ENCODE results near the gene EMSY. TPM values are rescaled to one million over a fixed set of nuclear protein-coding genes. Genes with fewer than 3 reads are reported as not detected.
"Not testable (repeated sequence)": the region's sequence is repeated elsewhere in the genome, so short reads cannot be mapped to it uniquely, and the experiment has no call there.

The EMSY gene
- total RNA-seq, 5 donors from 2014 or later (not counting 1 experiment from before 2014, with no cell fraction given): 33.4 to 39.0 (median 38.0) TPM

GRCh38 chr11:76592025-76592914 is 147.5 kb downstream of the EMSY start:
- ATAC-seq (replicated peaks in 1 of 4) (peak in 3 of 4 experiments; percentile 25 to 39 (median 37)), DNase-seq (no peak)
- POLR2A ChIA-PET: no interaction called here
- no peaks in the 10 kb centered on the region for H3K36me3 Mint-ChIP-seq
- Histone ChIP-seq H3K4me1 (ENCODE audit: control insufficient read depth in 1 of 2, extremely low read depth in 1 of 2, insufficient read depth in 2 of 2, low read length in 2 of 2) (peaks cover 0 to 25% of the 10 kb centered on the region in 2 experiments), H3K9me3 (no peaks in the 10 kb centered on the region), H3K27me3 (replicated peaks in 1 of 2; ENCODE audit: control insufficient read depth in 2 of 2, extremely low read depth in 1 of 2, insufficient read depth in 2 of 2, low read length in 1 of 2) (peaks cover 0 to 18% of the 10 kb centered on the region in 2 experiments), H3K36me3 (ENCODE audit: control insufficient read depth in 2 of 2, extremely low read depth in 1 of 2, insufficient read depth in 1 of 2, low read length in 1 of 2) (no peaks in the 10 kb centered on the region), H3K4me3 (ENCODE audit: control insufficient read depth in 1 of 2, extremely low read depth in 1 of 2, low read length in 1 of 2) (no peak overlapping the region), H3K27ac (ENCODE audit: low read length) (no peak overlapping the region)
- peak overlapping the region in 1 of 2 donors; percentile 52 for H3K27ac Mint-ChIP-seq
- H3K9me3 Mint-ChIP-seq: no peaks in the 10 kb centered on the region
- H3K4me3 Mint-ChIP-seq: no peak overlapping the region
- CTCF ChIA-PET: no interaction called here
- peaks cover 9 to 37% (median 22%) of the 10 kb centered on the region in 3 donors for H3K4me1 Mint-ChIP-seq
- H3K27me3 Mint-ChIP-seq: peaks cover 3 to 4% of the 10 kb centered on the region in 2 donors
- WGBS (ENCODE audit: insufficient coverage): 57% methylated on average over 12 of the region's 17 CpGs

- Mint-ChIP-seq H3K9me3 (no peaks in the 10 kb centered on the region), H3K27ac (no peak overlapping the region), H3K27me3 (peaks cover 3 to 4% of the 10 kb centered on the region in 2 donors), H3K36me3 (no peaks in the 10 kb centered on the region), H3K4me1 (peaks cover 9 to 35% (median 20%) of the 10 kb centered on the region in 3 donors), H3K4me3 (no peak overlapping the region)
- Histone ChIP-seq H3K27ac (ENCODE audit: low read length) (no peak overlapping the region), H3K36me3 (ENCODE audit: control insufficient read depth in 2 of 2, extremely low read depth in 1 of 2, insufficient read depth in 1 of 2, low read length in 1 of 2) (no peaks in the 10 kb centered on the region), H3K9me3 (no peaks in the 10 kb centered on the region), H3K4me1 (ENCODE audit: control insufficient read depth in 1 of 2, extremely low read depth in 1 of 2, insufficient read depth in 2 of 2, low read length in 2 of 2) (peaks cover 0 to 25% of the 10 kb centered on the region in 2 experiments), H3K27me3 (replicated peaks in 1 of 2; ENCODE audit: control insufficient read depth in 2 of 2, extremely low read depth in 1 of 2, insufficient read depth in 2 of 2, low read length in 1 of 2) (peaks cover 0 to 18% of the 10 kb centered on the region in 2 experiments), H3K4me3 (ENCODE audit: control insufficient read depth in 1 of 2, extremely low read depth in 1 of 2, low read length in 1 of 2) (no peak overlapping the region)
- ChIA-PET CTCF (no interaction called here), POLR2A (no interaction called here)
- DNase-seq: no peak
- WGBS (ENCODE audit: insufficient coverage): 60% methylated on average over 1 of the region's 3 CpGs
- ATAC-seq (replicated peaks in 1 of 4): no peak
Observed at GRCh38 chr11:76592961-76593360, 148.1 kb downstream of the EMSY start.

GRCh38 chr11:76595091-76595490 is 150.3 kb downstream of the EMSY start:
- no CpG with 5 or more reads among the region's 4 CpGs for WGBS (ENCODE audit: insufficient coverage)
- H3K27ac Mint-ChIP-seq; H3K27ac ChIP-seq (ENCODE audit: low read length); H3K4me3 ChIP-seq (ENCODE audit: control insufficient read depth in 1 of 2, extremely low read depth in 1 of 2, low read length in 1 of 2); H3K36me3 Mint-ChIP-seq; H3K27me3 Mint-ChIP-seq; POLR2A ChIA-PET; DNase-seq; H3K9me3 ChIP-seq; ATAC-seq (replicated peaks in 1 of 4); H3K9me3 Mint-ChIP-seq; CTCF ChIA-PET; H3K4me3 Mint-ChIP-seq; H3K36me3 ChIP-seq (ENCODE audit: control insufficient read depth in 2 of 2, extremely low read depth in 1 of 2, insufficient read depth in 1 of 2, low read length in 1 of 2): not testable (repeated sequence)
- peaks cover 0 to 19% (median 10%) of the 10 kb centered on the region in 3 donors for H3K4me1 Mint-ChIP-seq
- H3K4me1 ChIP-seq (ENCODE audit: control insufficient read depth in 1 of 2, extremely low read depth in 1 of 2, insufficient read depth in 2 of 2, low read length in 2 of 2): peaks cover 0 to 11% of the 10 kb centered on the region in 2 experiments
- peaks cover 0 to 10% of the 10 kb centered on the region in 2 experiments for H3K27me3 ChIP-seq (replicated peaks in 1 of 2; ENCODE audit: control insufficient read depth in 2 of 2, extremely low read depth in 1 of 2, insufficient read depth in 2 of 2, low read length in 1 of 2)

- no peak for ATAC-seq (replicated peaks in 1 of 4)
- Histone ChIP-seq H3K4me3 (ENCODE audit: control insufficient read depth in 1 of 2, extremely low read depth in 1 of 2, low read length in 1 of 2) (no peak overlapping the region), H3K36me3 (ENCODE audit: control insufficient read depth in 2 of 2, extremely low read depth in 1 of 2, insufficient read depth in 1 of 2, low read length in 1 of 2) (no peaks in the 10 kb centered on the region), H3K4me1 (ENCODE audit: control insufficient read depth in 1 of 2, extremely low read depth in 1 of 2, insufficient read depth in 2 of 2, low read length in 2 of 2) (peaks cover 0 to 9% of the 10 kb centered on the region in 2 experiments), H3K27me3 (replicated peaks in 1 of 2; ENCODE audit: control insufficient read depth in 2 of 2, extremely low read depth in 1 of 2, insufficient read depth in 2 of 2, low read length in 1 of 2) (peaks cover 0 to 9% of the 10 kb centered on the region in 2 experiments), H3K27ac (ENCODE audit: low read length) (no peak overlapping the region), H3K9me3 (no peaks in the 10 kb centered on the region)
- no peaks in the 10 kb centered on the region for H3K9me3 Mint-ChIP-seq
- H3K27ac Mint-ChIP-seq: no peak overlapping the region
- DNase-seq: no peak
- H3K4me1 Mint-ChIP-seq: peaks cover 0 to 18% (median 8%) of the 10 kb centered on the region in 3 donors
- no peak overlapping the region for H3K4me3 Mint-ChIP-seq
- no peaks in the 10 kb centered on the region for H3K36me3 Mint-ChIP-seq
- 82% methylated on average over 11 of the region's 11 CpGs for WGBS (ENCODE audit: insufficient coverage)
- H3K27me3 Mint-ChIP-seq: peaks cover 0 to 4% of the 10 kb centered on the region in 2 donors
- ChIA-PET POLR2A (no interaction called here), CTCF (no interaction called here)
Observed at GRCh38 chr11:76596652-76597051, 151.8 kb downstream of the EMSY start.

GRCh38 chr11:76597533-76598425 is 153.0 kb downstream of the EMSY start:
- ATAC-seq (replicated peaks in 1 of 4) (peak in 1 of 4 experiments; percentile 36), DNase-seq (no peak)
- H3K36me3 ChIP-seq (ENCODE audit: control insufficient read depth in 2 of 2, extremely low read depth in 1 of 2, insufficient read depth in 1 of 2, low read length in 1 of 2): no peaks in the 10 kb centered on the region
- POLR2A ChIA-PET: no interaction called here
- no peaks in the 10 kb centered on the region for H3K9me3 Mint-ChIP-seq
- H3K27ac Mint-ChIP-seq: no peak overlapping the region
- H3K9me3 ChIP-seq: no peaks in the 10 kb centered on the region
- no peak overlapping the region for H3K4me3 Mint-ChIP-seq
- H3K36me3 Mint-ChIP-seq: no peaks in the 10 kb centered on the region
- WGBS (ENCODE audit: insufficient coverage): 72% methylated on average over 9 of the region's 12 CpGs
- CTCF ChIA-PET: interaction anchor here in 1 of 2 donors (0.6 kb wide), 1 partner anchor 31 kb away, joined by 3 read pairs; no protein-coding TSS in a partner anchor
- no peaks in the 10 kb centered on the region for H3K27me3 ChIP-seq (replicated peaks in 1 of 2; ENCODE audit: control insufficient read depth in 2 of 2, extremely low read depth in 1 of 2, insufficient read depth in 2 of 2, low read length in 1 of 2)
- H3K4me1 Mint-ChIP-seq: peaks cover 0 to 16% (median 6%) of the 10 kb centered on the region in 3 donors
- no peaks in the 10 kb centered on the region for H3K4me1 ChIP-seq (ENCODE audit: control insufficient read depth in 1 of 2, extremely low read depth in 1 of 2, insufficient read depth in 2 of 2, low read length in 2 of 2)
- H3K4me3 ChIP-seq (ENCODE audit: control insufficient read depth in 1 of 2, extremely low read depth in 1 of 2, low read length in 1 of 2): no peak overlapping the region
- no peak overlapping the region for H3K27ac ChIP-seq (ENCODE audit: low read length)
- H3K27me3 Mint-ChIP-seq: peaks cover 0 to 1% of the 10 kb centered on the region in 2 donors

GRCh38 chr11:76598426-76598839 is 153.6 kb downstream of the EMSY start:
- Histone ChIP-seq H3K27ac (ENCODE audit: low read length) (no peak overlapping the region), H3K27me3 (replicated peaks in 1 of 2; ENCODE audit: control insufficient read depth in 2 of 2, extremely low read depth in 1 of 2, insufficient read depth in 2 of 2, low read length in 1 of 2) (no peaks in the 10 kb centered on the region), H3K4me1 (ENCODE audit: control insufficient read depth in 1 of 2, extremely low read depth in 1 of 2, insufficient read depth in 2 of 2, low read length in 2 of 2) (no peaks in the 10 kb centered on the region), H3K4me3 (ENCODE audit: control insufficient read depth in 1 of 2, extremely low read depth in 1 of 2, low read length in 1 of 2) (no peak overlapping the region), H3K36me3 (ENCODE audit: control insufficient read depth in 2 of 2, extremely low read depth in 1 of 2, insufficient read depth in 1 of 2, low read length in 1 of 2) (no peaks in the 10 kb centered on the region), H3K9me3 (no peaks in the 10 kb centered on the region)
- H3K27ac Mint-ChIP-seq: peak overlapping the region in 1 of 2 donors; percentile 6
- no peak overlapping the region for H3K4me3 Mint-ChIP-seq
- peaks cover 0 to 11% (median 6%) of the 10 kb centered on the region in 3 donors for H3K4me1 Mint-ChIP-seq
- CTCF ChIA-PET: interaction anchor here in 1 of 2 donors (0.6 kb wide), 1 partner anchor 31 kb away, joined by 3 read pairs; no protein-coding TSS in a partner anchor
- H3K9me3 Mint-ChIP-seq: no peaks in the 10 kb centered on the region
- ATAC-seq (replicated peaks in 1 of 4): peak in 1 of 4 experiments; percentile 27
- POLR2A ChIA-PET: no interaction called here
- H3K27me3 Mint-ChIP-seq: peaks cover 0 to 1% of the 10 kb centered on the region in 2 donors
- H3K36me3 Mint-ChIP-seq: no peaks in the 10 kb centered on the region
- DNase-seq: peak in 1 of 35 experiments; percentile 10
- WGBS (ENCODE audit: insufficient coverage): no CpG with 5 or more reads among the region's 6 CpGs
